Smooth muscle cell (in vitro differentiated cells): ENCODE results near the gene FBXO8. TPM values are rescaled to one million over a fixed set of nuclear protein-coding genes. Genes with fewer than 3 reads are reported as not detected.

Experiments used
- DNase-seq: peaks from one replicate; lab custom pipeline; 2025; ENCODE audit not compliant: unreplicated experiment; lab: John Stamatoyannopoulos, UW
- H2AFZ ChIP-seq: fragments of 200-600 bp; sonication (generic); 2 replicates; pipeline ENCODE4 v1.6.0; 2016; ENCODE audit warnings: antibody characterized with exemption, low read depth, mild to moderate bottlenecking
- H3F3A ChIP-seq: fragments of 200-600 bp; sonication (generic); 2 replicates; pipeline ENCODE4 v1.6.0; 2017; ENCODE audit warnings: antibody characterized with exemption, low read depth
- H3K27ac ChIP-seq: fragments of 200-600 bp; sonication (generic); 2 replicates; pipeline ENCODE4 v1.5.1; 2016; ENCODE audit warnings: low read depth, mild to moderate bottlenecking
- H3K27me3 ChIP-seq: fragments of 200-600 bp; sonication (generic); 2 replicates; pipeline ENCODE4 v1.6.1; 2016; ENCODE audit warnings: low read depth, mild to moderate bottlenecking
- H3K36me3 ChIP-seq: fragments of 200-600 bp; sonication (generic); 2 replicates; pipeline ENCODE4 v1.5.1; 2016; ENCODE audit warnings: low read depth
- H3K4me1 ChIP-seq: fragments of 200-600 bp; sonication (generic); 2 replicates; pipeline ENCODE4 v1.5.1; 2016; ENCODE audit warnings: low read depth
- H3K4me2 ChIP-seq: fragments of 200-600 bp; sonication (generic); 2 replicates; pipeline ENCODE4 v1.6.0; 2016; ENCODE audit warnings: mild to moderate bottlenecking
- H3K4me3 ChIP-seq: fragments of 200-600 bp; sonication (generic); 2 replicates; pipeline ENCODE4 v1.5.1; 2016; ENCODE audit warnings: mild to moderate bottlenecking
- H3K79me2 ChIP-seq: fragments of 200-600 bp; sonication (generic); 2 replicates; pipeline ENCODE4 v1.6.0; 2016; ENCODE audit warnings: low read depth, mild to moderate bottlenecking
- H3K9ac ChIP-seq: fragments of 200-600 bp; sonication (generic); 2 replicates; pipeline ENCODE4 v1.6.0; 2016; ENCODE audit warnings: low read depth
- H3K9me3 ChIP-seq: fragments of 200-600 bp; sonication (generic); replicated peaks from 2 replicates; pipeline ENCODE4 v1.5.1; 2016; ENCODE audit warnings: low read depth
- H4K20me1 ChIP-seq: fragments of 200-600 bp; sonication (generic); 2 replicates; pipeline ENCODE4 v1.6.0; 2016; ENCODE audit warnings: low read depth
- WGBS: methylation state at CpG from one replicate; pipeline ENCODE4 v1.1.7; 2016; ENCODE audit warnings: low lambda C conversion rate; 5-methylcytosine and 5-hydroxymethylcytosine counted together
- polyA plus RNA-seq: library from polyadenylated mRNA; unstranded; fragments of >200 nt; fragmentation: Nextera tagmentation; extraction: Ambion mirVana; gene quantifications from 2 replicates; pipeline ENCODE4 v1.2.1, GENCODE V29; 2016
- total RNA-seq: library from RNA; depleted of rRNA; stranded (reverse); fragments of >200 nt; gene quantifications from 2 replicates; pipeline ENCODE4 v1.2.3, GENCODE V29; 2014
- TF ChIP-seq, protein P1 (sequence below): fragments of 200-600 bp; sonication (generic); IDR thresholded peaks from 2 replicates; pipeline ENCODE4 v1.5.1; 2017; ENCODE audit warnings: borderline replicate concordance, mild to moderate bottlenecking, antibody characterized with exemption; ENCODE audit not compliant: insufficient read depth, poor library complexity, severe bottlenecking

Gene FBXO8
- total and polyA plus RNA-seq, 2 experiments from 2014 or later: 34.2 to 54.3 TPM

DNA sequence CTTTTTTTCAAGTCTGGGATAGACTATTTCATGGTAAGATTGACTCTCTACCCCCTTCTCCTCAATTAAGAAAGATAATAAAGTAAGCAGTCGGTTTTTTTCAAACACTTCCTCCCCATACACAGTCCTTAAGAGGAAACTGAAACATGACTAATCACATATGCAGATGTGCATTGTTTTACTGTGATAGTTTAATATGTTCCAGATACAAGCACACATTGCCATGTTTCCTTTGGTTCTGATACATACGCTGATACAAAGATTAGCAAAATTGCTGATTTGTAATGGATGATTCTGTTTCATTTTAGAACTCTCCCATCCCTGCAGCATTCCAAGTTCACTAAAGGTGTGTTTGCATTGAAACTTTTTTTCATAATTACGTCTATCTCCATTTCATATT lies 76.1 kb downstream of the FBXO8 start:
- no peak overlapping the region for H3K9ac ChIP-seq
- no peaks in the 10 kb centered on the region for H3K27me3 ChIP-seq
- peaks cover 32% of the 10 kb centered on the region for H3K4me1 ChIP-seq
- H3K36me3 ChIP-seq: no peaks in the 10 kb centered on the region
- no peak for DNase-seq
- no peak overlapping the region for H3K4me3 ChIP-seq
- 72% methylated on average over 3 of the region's 3 CpGs for WGBS
- H3K4me2 ChIP-seq: peak overlapping the region; percentile 36
- TF ChIP-seq, protein P1, sequence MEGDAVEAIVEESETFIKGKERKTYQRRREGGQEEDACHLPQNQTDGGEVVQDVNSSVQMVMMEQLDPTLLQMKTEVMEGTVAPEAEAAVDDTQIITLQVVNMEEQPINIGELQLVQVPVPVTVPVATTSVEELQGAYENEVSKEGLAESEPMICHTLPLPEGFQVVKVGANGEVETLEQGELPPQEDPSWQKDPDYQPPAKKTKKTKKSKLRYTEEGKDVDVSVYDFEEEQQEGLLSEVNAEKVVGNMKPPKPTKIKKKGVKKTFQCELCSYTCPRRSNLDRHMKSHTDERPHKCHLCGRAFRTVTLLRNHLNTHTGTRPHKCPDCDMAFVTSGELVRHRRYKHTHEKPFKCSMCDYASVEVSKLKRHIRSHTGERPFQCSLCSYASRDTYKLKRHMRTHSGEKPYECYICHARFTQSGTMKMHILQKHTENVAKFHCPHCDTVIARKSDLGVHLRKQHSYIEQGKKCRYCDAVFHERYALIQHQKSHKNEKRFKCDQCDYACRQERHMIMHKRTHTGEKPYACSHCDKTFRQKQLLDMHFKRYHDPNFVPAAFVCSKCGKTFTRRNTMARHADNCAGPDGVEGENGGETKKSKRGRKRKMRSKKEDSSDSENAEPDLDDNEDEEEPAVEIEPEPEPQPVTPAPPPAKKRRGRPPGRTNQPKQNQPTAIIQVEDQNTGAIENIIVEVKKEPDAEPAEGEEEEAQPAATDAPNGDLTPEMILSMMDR: no peak
- H3K27ac ChIP-seq: no peak overlapping the region
- peaks cover 35% of the 10 kb centered on the region for H3K79me2 ChIP-seq
- H3K9me3 ChIP-seq: no peaks in the 10 kb centered on the region
- no peaks in the 10 kb centered on the region for H4K20me1 ChIP-seq
- peak overlapping the region; percentile 17 for H2AFZ ChIP-seq
- H3F3A ChIP-seq: no peaks in the 10 kb centered on the region

DNA sequence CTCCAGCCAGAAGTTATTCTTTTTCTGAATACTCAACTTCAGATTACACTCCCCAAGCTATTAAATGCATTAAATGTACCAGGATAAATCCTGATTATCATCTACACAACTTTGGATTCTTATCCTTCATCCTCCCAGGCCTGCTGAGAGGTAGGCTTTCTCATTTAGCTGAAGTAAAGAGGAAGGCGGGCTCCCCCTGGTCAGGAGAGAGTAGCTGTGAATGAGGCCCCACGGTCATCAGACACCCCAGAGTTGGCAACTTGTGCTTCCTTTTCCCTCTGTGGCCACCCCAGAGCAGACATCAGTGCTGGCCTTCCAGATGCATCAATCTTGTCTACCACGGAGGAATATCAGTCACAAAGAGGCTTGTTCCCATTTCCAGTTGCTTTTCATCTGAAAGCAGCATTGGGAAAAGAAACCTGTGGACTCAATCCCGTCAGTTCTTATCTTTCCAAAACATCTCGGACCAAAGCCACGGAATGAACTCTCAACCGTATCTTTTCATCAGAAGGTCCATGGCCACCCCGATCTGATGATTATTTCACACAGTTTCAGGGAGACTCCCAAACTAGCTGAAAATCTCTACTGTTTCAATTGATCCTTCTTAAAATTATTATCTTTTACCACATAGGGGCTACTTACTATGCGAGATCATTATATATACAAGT lies 79.2 kb downstream of the FBXO8 start:
- WGBS: 76% methylated on average over 9 of the region's 9 CpGs

DNA sequence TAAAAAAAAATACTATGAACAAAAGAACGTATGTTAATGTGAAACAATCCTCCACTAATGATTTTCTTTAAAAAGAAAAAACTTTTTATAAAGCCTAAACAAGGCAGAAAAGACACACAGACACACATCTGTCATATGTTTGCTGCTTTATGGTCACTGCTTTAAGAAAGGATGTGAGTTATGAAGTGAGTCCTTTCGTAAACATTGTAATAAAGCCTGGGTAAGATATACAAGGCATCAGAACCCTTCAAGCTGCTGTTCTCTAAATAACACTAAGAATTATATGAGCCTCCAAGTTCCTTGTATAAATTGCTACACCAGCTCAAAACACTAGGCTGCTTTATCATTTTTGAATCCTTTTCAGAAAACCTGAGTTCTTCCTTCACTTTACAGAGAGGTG lies 81.6 kb downstream of the FBXO8 start:
- no peaks in the 10 kb centered on the region for H3K27me3 ChIP-seq
- H3K79me2 ChIP-seq: peaks cover 9% of the 10 kb centered on the region
- H3K9me3 ChIP-seq: no peaks in the 10 kb centered on the region
- no peaks in the 10 kb centered on the region for H4K20me1 ChIP-seq
- no peaks in the 10 kb centered on the region for H3K36me3 ChIP-seq
- TF ChIP-seq, protein P1: no peak
- peak overlapping the region; percentile 80 for H3K4me2 ChIP-seq
- 39% methylated on average over 2 of the region's 2 CpGs for WGBS
- peaks cover 4% of the 10 kb centered on the region for H3F3A ChIP-seq
- H2AFZ ChIP-seq: peak overlapping the region; percentile 65
- H3K9ac ChIP-seq: peak overlapping the region; percentile 36
- H3K4me1 ChIP-seq: peaks cover 41% of the 10 kb centered on the region
- DNase-seq: no peak
- peak overlapping the region; percentile 80 for H3K27ac ChIP-seq
- H3K4me3 ChIP-seq: peak overlapping the region; percentile 27

More for the DNA sequence above, 79.2 kb downstream of the FBXO8 start:
- Histone ChIP-seq H3K4me3 (peak overlapping the region; percentile 17), H3K27ac (peak overlapping the region; percentile 80), H3K4me1 (peaks cover 38% of the 10 kb centered on the region), H3K9me3 (no peaks in the 10 kb centered on the region), H4K20me1 (no peaks in the 10 kb centered on the region), H3K4me2 (peak overlapping the region; percentile 80), H3K36me3 (no peaks in the 10 kb centered on the region), H2AFZ (peak overlapping the region; percentile 85), H3K27me3 (no peaks in the 10 kb centered on the region), H3K79me2 (peaks cover 16% of the 10 kb centered on the region), H3K9ac (no peak overlapping the region), H3F3A (peaks cover under 1% of the 10 kb centered on the region)
- DNase-seq: no peak
- TF ChIP-seq, protein P1: no peak

- Histone ChIP-seq H4K20me1 (no peaks in the 10 kb centered on the region), H3K4me1 (peaks cover 41% of the 10 kb centered on the region), H2AFZ (peak overlapping the region; percentile 56), H3K9me3 (no peaks in the 10 kb centered on the region), H3K27ac (peak overlapping the region; percentile 94), H3F3A (peaks cover 4% of the 10 kb centered on the region), H3K4me3 (no peak overlapping the region), H3K79me2 (peaks cover 14% of the 10 kb centered on the region), H3K27me3 (no peaks in the 10 kb centered on the region), H3K9ac (no peak overlapping the region), H3K4me2 (peak overlapping the region; percentile 80), H3K36me3 (no peaks in the 10 kb centered on the region)
- DNase-seq: no peak
- WGBS: 73% methylated on average over 2 of the region's 2 CpGs
- TF ChIP-seq, protein P1: no peak
Observed at GRCh38 chr4:174199735-174200134, 83.7 kb downstream of the FBXO8 start.
